Measurements from ENCODE around the gene VGLL1.

The VGLL1 gene

GRCh38 chrX:136528645-136529315 is 3.2 kb upstream of the VGLL1 start:
- H3K4me3 ChIP-seq (ENCODE audit: control insufficient read depth, low read depth, low read length): no peak overlapping the region
- TF ChIP-seq, protein P1, sequence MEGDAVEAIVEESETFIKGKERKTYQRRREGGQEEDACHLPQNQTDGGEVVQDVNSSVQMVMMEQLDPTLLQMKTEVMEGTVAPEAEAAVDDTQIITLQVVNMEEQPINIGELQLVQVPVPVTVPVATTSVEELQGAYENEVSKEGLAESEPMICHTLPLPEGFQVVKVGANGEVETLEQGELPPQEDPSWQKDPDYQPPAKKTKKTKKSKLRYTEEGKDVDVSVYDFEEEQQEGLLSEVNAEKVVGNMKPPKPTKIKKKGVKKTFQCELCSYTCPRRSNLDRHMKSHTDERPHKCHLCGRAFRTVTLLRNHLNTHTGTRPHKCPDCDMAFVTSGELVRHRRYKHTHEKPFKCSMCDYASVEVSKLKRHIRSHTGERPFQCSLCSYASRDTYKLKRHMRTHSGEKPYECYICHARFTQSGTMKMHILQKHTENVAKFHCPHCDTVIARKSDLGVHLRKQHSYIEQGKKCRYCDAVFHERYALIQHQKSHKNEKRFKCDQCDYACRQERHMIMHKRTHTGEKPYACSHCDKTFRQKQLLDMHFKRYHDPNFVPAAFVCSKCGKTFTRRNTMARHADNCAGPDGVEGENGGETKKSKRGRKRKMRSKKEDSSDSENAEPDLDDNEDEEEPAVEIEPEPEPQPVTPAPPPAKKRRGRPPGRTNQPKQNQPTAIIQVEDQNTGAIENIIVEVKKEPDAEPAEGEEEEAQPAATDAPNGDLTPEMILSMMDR (IDR thresholded peaks at IDR 0.05; ENCODE audit: control insufficient read depth, insufficient read depth, low read depth, low read length, missing control alignments): no peak
- no peak for DNase-seq (ENCODE audit: low read depth)

DNA sequence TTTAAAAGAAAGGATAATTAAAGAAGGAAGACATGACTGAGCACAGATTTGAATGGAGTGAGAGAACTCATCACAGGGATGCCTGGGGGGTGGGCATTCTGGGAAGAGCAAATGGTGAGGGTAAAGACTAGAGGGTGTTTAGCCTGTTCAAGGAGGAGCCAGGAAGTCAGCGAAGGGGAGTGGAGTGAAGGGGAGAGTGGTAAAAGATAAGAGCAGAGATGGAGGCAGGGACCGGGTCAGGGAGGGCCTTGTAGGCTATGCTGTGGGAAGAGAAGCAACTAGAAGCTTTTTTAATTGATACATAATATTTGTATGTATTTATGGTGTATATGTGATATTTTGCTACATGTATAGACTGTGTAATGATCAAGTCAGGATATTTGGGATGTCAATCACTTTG is 2.2 kb upstream of the VGLL1 start:
- no peak overlapping the region for H3K4me3 ChIP-seq (ENCODE audit: control insufficient read depth, low read depth, low read length)
- no peak for DNase-seq (ENCODE audit: low read depth)
- TF ChIP-seq, protein P1 (IDR thresholded peaks at IDR 0.05; ENCODE audit: control insufficient read depth, insufficient read depth, low read depth, low read length, missing control alignments): no peak

- no peak overlapping the region for H3K4me3 ChIP-seq (ENCODE audit: control insufficient read depth, low read depth, low read length)
- TF ChIP-seq, protein P1 (IDR thresholded peaks at IDR 0.05; ENCODE audit: control insufficient read depth, insufficient read depth, low read depth, low read length, missing control alignments): no peak
- DNase-seq (ENCODE audit: low read depth): no peak
Measured at GRCh38 chrX:136534131-136534530, 2.1 kb downstream of the VGLL1 start.

GRCh38 chrX:136538811-136539210 is 6.8 kb downstream of the VGLL1 start:
- no peak overlapping the region for H3K4me3 ChIP-seq (ENCODE audit: control insufficient read depth, low read depth, low read length)
- TF ChIP-seq, protein P1 (IDR thresholded peaks at IDR 0.05; ENCODE audit: control insufficient read depth, insufficient read depth, low read depth, low read length, missing control alignments): no peak
- DNase-seq (ENCODE audit: low read depth): no peak

GRCh38 chrX:136540226-136540625 is 8.2 kb downstream of the VGLL1 start:
- no peak for DNase-seq (ENCODE audit: low read depth)
- TF ChIP-seq, protein P1 (IDR thresholded peaks at IDR 0.05; ENCODE audit: control insufficient read depth, insufficient read depth, low read depth, low read length, missing control alignments): no peak
- H3K4me3 ChIP-seq (ENCODE audit: control insufficient read depth, low read depth, low read length): no peak overlapping the region

DNA sequence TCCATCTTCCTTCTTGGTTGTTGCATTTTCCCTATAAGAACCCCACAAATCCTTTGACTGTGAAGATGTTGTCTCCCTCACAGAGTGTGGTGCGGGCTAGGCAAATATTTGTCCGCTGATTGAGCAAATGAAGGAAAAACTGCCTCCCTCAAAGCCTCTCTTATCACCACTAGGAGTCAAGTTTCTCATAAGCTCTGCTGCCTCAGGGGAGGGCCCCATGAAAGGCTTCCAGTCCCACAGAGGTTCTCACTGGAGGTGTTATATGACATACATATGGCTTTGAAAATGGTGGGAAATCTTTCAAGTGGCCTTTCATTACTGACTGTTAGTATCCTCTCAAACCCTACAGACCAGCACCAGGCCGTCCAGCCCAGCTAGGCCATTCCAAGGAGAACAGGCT is 9.3 kb downstream of the VGLL1 start:
- H3K4me3 ChIP-seq (ENCODE audit: control insufficient read depth, low read depth, low read length): no peak overlapping the region
- DNase-seq (ENCODE audit: low read depth): no peak
- TF ChIP-seq, protein P1 (IDR thresholded peaks at IDR 0.05; ENCODE audit: control insufficient read depth, insufficient read depth, low read depth, low read length, missing control alignments): no peak

Measured in AG09309 (cell line).